IPS-18a (cell line): Measurements from ENCODE around the gene MEGF10.

Source experiments
- H3K27ac ChIP-seq: one replicate; pipeline ENCODE4 v1.5.1; 2013; ENCODE audit warnings: low read length
- H3K27me3 ChIP-seq: one replicate; pipeline ENCODE4 v1.6.1; 2013; ENCODE audit warnings: mild to moderate bottlenecking, low read length; ENCODE audit not compliant: control insufficient read depth, insufficient read depth
- H3K36me3 ChIP-seq: one replicate; pipeline ENCODE4 v1.6.1; 2013; ENCODE audit warnings: low read depth, low read length; ENCODE audit not compliant: control insufficient read depth
- H3K4me1 ChIP-seq: one replicate; pipeline ENCODE4 v1.6.1; 2013; ENCODE audit warnings: low read depth, low read length; ENCODE audit not compliant: control insufficient read depth
- H3K4me3 ChIP-seq: one replicate; pipeline ENCODE4 v1.5.1; 2013; ENCODE audit warnings: low read length
- H3K9ac ChIP-seq: one replicate; pipeline ENCODE4 v1.6.1; 2013; ENCODE audit warnings: mild to moderate bottlenecking, low read length, moderate library complexity
- H3K9me3 ChIP-seq: one replicate; pipeline ENCODE4 v1.6.1; 2013; ENCODE audit warnings: low read depth, low read length; ENCODE audit not compliant: control insufficient read depth

The MEGF10 gene

DNA sequence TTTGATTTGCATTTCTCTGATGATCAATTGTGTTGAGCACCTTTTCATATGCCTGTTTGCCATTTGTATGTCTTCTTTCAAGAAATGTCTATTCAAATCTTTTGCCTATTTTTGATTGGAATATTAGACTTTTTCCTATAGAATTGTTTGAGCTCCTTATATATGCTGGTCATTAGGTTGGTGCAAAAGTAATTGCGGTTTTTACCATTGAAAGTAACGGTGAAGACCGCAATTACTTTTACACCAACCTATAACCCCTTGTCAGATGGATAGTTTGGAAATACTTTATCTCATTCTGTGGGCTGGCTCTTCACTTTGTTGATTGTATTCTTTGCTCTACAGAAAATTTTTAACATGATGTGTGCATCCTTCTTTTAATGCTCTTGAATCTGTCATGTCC lies 113.6 kb downstream of the MEGF10 start:
- Histone ChIP-seq H3K9me3 (no peaks in the 10 kb centered on the region), H3K36me3 (no peaks in the 10 kb centered on the region), H3K4me1 (peaks cover 25% of the 10 kb centered on the region), H3K9ac (no peak overlapping the region), H3K4me3 (no peak overlapping the region), H3K27ac (no peak overlapping the region), H3K27me3 (no peaks in the 10 kb centered on the region)

DNA sequence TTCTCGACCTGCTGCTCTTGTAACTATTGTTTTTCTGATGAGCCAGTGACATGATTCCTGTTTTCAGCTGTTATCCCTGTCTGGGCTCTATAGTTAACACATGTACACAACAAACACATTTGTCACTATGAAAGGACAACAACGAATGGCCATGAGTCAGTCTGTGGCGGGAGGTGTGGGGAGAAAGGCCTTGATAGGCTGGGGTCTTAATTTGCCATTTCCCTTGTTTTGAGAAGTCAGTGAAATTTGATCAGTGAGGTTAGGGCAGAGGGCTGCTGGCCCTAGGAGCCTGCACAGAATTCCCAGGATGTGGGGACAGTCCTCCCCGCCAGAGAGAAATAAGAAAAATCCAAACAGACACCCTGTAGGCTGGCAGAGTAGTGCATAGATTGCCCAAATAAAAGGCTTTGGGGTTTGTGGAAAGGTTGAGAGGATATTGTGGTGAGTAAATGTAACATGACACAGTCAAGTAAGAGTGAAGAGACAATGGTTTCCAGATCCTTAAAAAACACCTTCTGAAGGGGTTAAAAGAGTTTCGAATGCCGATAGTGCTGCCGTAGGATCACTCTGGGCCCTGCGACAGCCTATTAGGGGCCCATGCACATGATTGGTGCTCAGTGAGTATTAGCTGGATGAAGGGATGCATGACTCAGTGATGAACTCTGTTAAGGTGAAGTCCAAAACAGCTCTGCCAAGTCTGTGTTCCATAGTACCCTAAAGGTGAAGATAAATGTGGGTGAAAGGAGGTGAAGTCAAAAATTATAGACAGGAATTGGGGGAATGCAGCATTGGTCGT lies 115.9 kb downstream of the MEGF10 start:
- Histone ChIP-seq H3K27ac (no peak overlapping the region), H3K9ac (peak overlapping the region; percentile 30), H3K27me3 (no peaks in the 10 kb centered on the region), H3K4me1 (peaks cover 25% of the 10 kb centered on the region), H3K4me3 (no peak overlapping the region), H3K36me3 (peaks cover 3% of the 10 kb centered on the region), H3K9me3 (no peaks in the 10 kb centered on the region)

DNA sequence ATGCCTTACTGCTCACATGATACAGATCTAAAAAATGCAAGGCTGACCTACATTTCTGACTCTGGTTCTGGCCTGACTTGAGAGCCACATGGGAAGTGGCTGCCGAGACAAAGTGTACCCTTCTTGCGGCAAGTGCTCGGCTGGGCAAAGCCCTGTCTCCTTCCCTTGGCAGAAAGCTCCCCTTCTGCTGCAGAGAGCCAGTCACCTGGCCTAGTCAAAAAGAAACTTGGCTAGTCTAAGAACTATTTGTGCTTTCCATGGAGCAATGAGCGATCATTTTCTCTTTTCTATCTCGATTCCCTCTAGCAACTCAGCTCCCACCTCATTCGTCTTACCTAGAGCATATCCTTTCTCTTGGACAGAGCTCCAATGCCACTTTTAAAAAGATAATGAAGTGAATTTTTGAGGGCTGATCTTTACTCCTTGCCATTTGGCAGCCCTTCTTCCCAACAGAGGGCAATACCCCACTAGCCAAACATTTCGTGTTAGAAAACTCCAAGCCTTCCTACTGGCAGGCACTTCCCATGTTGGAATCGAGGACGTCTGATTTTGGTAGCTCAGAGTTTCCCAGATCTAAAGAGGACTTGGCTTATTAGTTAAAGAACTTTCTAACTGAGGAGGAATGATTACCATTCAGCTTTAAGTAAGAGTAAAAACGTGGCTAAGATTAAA lies 118.8 kb downstream of the MEGF10 start:
- Histone ChIP-seq H3K27ac (no peak overlapping the region), H3K4me3 (no peak overlapping the region), H3K27me3 (no peaks in the 10 kb centered on the region), H3K36me3 (peaks cover 3% of the 10 kb centered on the region), H3K4me1 (peaks cover 21% of the 10 kb centered on the region), H3K9ac (no peak overlapping the region), H3K9me3 (no peaks in the 10 kb centered on the region)

DNA sequence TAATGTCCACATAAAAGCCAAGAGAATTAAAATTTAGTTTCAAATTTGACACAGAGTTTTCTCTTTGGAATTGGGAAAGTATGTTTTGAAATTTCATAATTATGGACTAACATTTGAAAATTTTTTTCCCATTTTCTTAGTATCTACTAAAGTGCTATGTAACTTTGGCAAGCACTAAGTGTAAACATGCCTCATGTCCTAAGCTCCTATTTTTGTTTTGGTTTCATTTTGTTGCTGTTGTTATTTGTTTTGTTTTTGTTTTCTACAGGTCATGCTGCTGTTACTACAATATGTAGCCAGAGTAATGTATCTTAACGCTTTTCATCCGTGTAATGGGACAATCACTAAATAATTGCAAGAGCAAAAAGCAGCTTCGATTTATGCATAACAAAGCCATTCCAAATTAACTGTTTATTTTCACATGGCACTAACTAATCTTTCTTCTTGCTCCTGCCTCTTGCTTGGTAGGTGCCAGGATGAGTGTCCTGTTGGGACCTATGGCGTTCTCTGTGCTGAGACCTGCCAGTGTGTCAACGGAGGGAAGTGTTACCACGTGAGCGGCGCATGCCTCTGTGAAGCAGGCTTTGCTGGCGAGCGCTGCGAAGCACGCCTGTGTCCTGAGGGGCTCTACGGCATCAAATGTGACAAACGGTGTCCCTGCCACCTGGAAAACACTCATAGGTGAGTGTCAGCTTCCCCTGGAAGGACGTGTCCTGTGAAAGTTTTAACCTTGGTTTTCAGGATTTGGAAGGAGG lies 119.5 kb downstream of the MEGF10 start:
- no peak overlapping the region for H3K27ac ChIP-seq
- peaks cover 21% of the 10 kb centered on the region for H3K4me1 ChIP-seq
- no peak overlapping the region for H3K9ac ChIP-seq
- no peaks in the 10 kb centered on the region for H3K27me3 ChIP-seq
- H3K4me3 ChIP-seq = no peak overlapping the region
- peaks cover 3% of the 10 kb centered on the region for H3K36me3 ChIP-seq
- no peaks in the 10 kb centered on the region for H3K9me3 ChIP-seq

DNA sequence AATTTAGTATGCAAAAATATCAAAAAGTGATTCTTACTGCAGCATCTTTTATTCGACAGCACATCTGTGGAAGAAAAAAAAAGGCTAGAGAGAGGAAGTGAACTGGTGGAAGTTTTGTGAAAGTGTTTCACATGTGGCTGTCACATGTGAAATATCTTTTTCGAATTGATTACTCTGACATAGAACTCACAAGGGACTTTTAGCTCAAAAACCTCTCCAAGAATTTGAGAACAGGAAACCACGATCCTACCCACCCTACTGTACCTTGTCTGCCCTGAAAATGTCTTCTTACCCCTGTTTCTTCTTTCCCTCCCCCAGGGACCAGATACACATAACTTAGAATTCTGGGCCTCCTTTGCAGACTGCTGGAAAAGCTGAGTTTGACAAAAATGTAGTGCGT lies 120.4 kb downstream of the MEGF10 start:
- Histone ChIP-seq H3K27me3 (no peaks in the 10 kb centered on the region), H3K27ac (no peak overlapping the region), H3K4me3 (no peak overlapping the region), H3K9ac (no peak overlapping the region), H3K9me3 (no peaks in the 10 kb centered on the region), H3K4me1 (peaks cover 14% of the 10 kb centered on the region), H3K36me3 (peaks cover 3% of the 10 kb centered on the region)

DNA sequence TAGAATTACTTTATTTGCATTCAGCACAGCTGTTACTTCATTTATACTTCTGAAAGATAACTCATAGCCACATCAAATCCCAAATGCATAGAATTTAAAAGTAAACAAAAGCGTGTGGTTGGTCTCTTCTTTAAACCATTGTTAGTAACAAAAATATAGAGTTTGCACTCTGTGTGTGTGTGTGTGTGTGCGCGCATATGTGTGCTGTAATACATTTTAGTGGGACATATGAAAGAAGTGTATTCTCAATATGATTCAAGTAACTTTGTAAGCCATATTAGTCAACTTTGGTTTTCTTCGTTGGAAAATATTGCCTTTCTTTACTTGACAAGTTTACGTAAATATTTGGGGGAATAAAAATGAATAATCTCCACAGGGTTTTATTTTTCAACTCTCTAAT lies 120.8 kb downstream of the MEGF10 start:
- Histone ChIP-seq H3K27ac (no peak overlapping the region), H3K9ac (no peak overlapping the region), H3K9me3 (no peaks in the 10 kb centered on the region), H3K36me3 (peaks cover 3% of the 10 kb centered on the region), H3K4me1 (peaks cover 9% of the 10 kb centered on the region), H3K27me3 (no peaks in the 10 kb centered on the region), H3K4me3 (no peak overlapping the region)

DNA sequence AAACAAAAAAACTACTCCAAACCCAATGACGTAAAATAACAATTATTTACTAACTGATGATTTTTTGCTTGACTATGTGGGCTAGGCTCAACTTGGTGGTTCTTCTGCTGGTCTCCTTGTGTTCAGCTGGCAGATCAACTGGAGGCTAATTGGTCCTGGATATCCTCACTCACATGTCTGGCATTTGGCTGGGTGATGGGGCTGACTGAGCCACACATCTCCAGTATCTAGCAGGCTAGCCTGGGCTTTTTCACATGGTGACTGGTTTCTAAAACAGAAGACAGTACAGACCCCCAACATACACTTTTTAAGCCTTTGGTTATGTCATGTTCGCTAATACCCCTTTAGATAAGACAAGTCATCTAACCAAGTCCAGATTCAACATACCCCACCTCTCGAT lies 122.1 kb downstream of the MEGF10 start:
- no peaks in the 10 kb centered on the region for H3K9me3 ChIP-seq
- H3K4me3 ChIP-seq = no peak overlapping the region
- H3K9ac ChIP-seq = no peak overlapping the region
- peaks cover 3% of the 10 kb centered on the region for H3K36me3 ChIP-seq
- H3K27ac ChIP-seq = no peak overlapping the region
- no peaks in the 10 kb centered on the region for H3K27me3 ChIP-seq
- no peaks in the 10 kb centered on the region for H3K4me1 ChIP-seq

DNA sequence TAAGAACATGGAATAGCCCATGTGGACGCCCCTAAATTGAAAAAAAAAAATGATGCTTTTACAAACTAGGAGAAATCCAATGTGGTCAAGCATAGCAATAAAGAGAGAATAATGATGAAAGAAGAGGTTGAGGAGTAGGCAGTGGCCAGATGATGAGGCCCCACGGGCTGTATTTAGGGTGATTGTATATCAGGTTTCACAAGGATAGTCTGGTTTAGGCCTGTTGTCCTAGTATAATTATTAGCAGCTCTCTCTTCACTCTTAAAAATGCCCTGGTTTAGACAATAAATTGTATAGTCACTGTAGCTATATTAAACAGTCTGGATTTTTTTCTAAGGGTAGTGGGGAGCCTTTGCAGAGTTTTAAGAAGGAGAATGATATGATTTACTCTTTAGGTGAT lies 124.4 kb downstream of the MEGF10 start:
- Histone ChIP-seq H3K9ac (no peak overlapping the region), H3K36me3 (peaks cover 3% of the 10 kb centered on the region), H3K4me3 (no peak overlapping the region), H3K4me1 (no peaks in the 10 kb centered on the region), H3K27ac (no peak overlapping the region), H3K9me3 (no peaks in the 10 kb centered on the region), H3K27me3 (no peaks in the 10 kb centered on the region)

DNA sequence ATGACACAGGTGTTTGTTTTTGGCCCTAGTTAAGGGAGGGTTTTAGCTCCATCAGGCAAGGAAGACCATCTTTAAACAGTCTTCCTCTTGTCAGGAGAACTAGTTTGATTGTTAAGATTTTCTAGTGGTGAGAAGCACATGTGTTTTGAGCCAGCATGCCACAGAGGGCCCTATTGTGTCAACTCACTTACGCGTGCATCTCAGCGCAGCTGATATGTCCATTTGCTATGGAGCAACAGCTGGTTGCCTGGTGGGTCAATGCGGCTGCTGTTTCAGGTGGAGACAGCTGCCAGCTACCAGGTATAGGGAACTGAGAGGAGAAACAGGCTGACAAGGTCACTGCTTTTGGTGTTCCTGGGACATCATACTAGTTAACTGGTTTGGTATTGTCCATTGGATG lies 126.3 kb downstream of the MEGF10 start:
- no peaks in the 10 kb centered on the region for H3K4me1 ChIP-seq
- no peaks in the 10 kb centered on the region for H3K36me3 ChIP-seq
- H3K27me3 ChIP-seq = no peaks in the 10 kb centered on the region
- H3K4me3 ChIP-seq = no peak overlapping the region
- H3K27ac ChIP-seq = no peak overlapping the region
- H3K9me3 ChIP-seq = no peaks in the 10 kb centered on the region
- H3K9ac ChIP-seq = no peak overlapping the region

DNA sequence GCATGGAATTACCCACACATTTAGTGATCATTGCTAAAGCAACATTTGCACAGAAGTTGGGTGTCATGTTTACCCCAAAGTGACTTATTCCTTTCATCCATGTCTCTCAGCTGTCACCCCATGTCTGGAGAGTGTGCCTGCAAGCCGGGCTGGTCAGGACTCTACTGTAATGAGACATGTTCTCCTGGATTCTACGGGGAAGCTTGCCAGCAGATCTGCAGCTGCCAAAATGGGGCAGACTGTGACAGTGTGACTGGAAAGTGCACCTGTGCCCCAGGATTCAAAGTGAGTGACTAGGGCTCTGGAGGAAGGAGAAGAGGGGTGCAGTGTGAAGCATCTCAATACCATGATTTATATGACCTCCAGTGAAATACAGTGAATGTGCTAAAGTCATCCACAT lies 126.9 kb downstream of the MEGF10 start:
- Histone ChIP-seq H3K4me1 (no peaks in the 10 kb centered on the region), H3K27me3 (no peaks in the 10 kb centered on the region), H3K36me3 (no peaks in the 10 kb centered on the region), H3K9ac (no peak overlapping the region), H3K4me3 (no peak overlapping the region), H3K9me3 (no peaks in the 10 kb centered on the region), H3K27ac (no peak overlapping the region)

DNA sequence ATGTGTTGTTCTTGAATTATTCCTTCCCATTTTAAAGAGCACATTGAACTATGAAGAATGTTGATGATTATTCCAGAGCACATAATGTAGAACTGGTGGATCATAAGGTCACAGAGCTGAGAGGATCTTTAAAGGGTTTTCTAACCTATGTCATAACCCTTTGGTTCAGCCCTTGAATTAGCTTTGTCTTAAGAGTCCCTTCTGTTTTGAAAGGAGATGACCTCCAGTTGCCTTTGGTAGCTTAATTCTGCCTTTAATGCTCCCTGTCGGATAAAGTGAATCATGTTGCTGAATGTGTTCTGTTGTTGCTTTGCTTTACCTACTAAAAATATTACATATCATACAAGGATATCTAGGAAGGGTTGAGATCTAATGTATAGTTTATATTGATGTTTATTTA lies 127.8 kb downstream of the MEGF10 start:
- Histone ChIP-seq H3K4me1 (no peaks in the 10 kb centered on the region), H3K4me3 (no peak overlapping the region), H3K27ac (no peak overlapping the region), H3K36me3 (no peaks in the 10 kb centered on the region), H3K9me3 (no peaks in the 10 kb centered on the region), H3K9ac (no peak overlapping the region), H3K27me3 (no peaks in the 10 kb centered on the region)
